Heart left ventricle (tissue), 13 donors: Measurements from ENCODE around the gene NME1.

ENCODE experiments used
- CTCF ChIP-seq, 12 donors: fragments of 200-600 bp; sonication (generic) in 4 of 12; IDR thresholded peaks; one replicate each; pipeline versions ENCODE4 v1.5.0 to v1.8.0; 2018 to 2022; ENCODE audit warnings: antibody characterized with exemption in 12 of 12, mild to moderate bottlenecking in 5 of 12
- POLR2A ChIP-seq, 2 donors: fragments of 450-650 bp; IDR thresholded peaks; one replicate each; pipeline ENCODE4 v1.6.1; 2017; ENCODE audit warnings: antibody characterized with exemption in 2 of 2, mild to moderate bottlenecking in 2 of 2, moderate library complexity in 2 of 2
- donor health status: ischemic (EF 13 %, LVEDD 7.1; RV severe dilation, severe dysfunction).
- donor health status: DM: no; HTN: yes; CAD: no.
- donor health status: DM: no; HTN: no; CAD: no.
- donor health status: ischemic (EF 25% LVEDD 6.9; RV normal size, moderate dysfunction).
- donor health status: ischemic (EF 25% LVEDD 5.7; RV mildly dilated, moderate dysfunction).
- donor health status: ischemic (EF 35%, LVEDD 5.7; RV mildly dilated, moderate dysfunction).
- donor health status: nonischemic (EF 11% LVEDD 7.7; RV severe dilation, severe dysfunction).
- donor health status: DM: yes; HTN: yes; CAD: no.
- donor health status: PGD.
- donor health status: ischemic (EF 29% LVEDD 5.4; RV normal size, mild dysfunction).
- donor health status: nonischemic (EF 23%, LVEDD 6.1; RV moderate dilation, normal function).

GRCh38 chr17:51132964-51133319, 20.4 kb upstream of the NME1 start:
- TF ChIP-seq CTCF (IDR thresholded peaks at IDR 0.05) (no peak), POLR2A (IDR thresholded peaks at IDR 0.05) (no peak)
